ENCODE results near the gene CEP104.

CEP104 gene

GRCh38 chr1:3777078-3777547 is 79.9 kb downstream of the CEP104 start:
- Histone ChIP-seq H3K36me3 (ENCODE audit: control insufficient read depth in 5 of 5, insufficient read depth in 5 of 5, low read length in 5 of 5) (peaks cover 0 to 51% (median 41%) of the 10 kb centered on the region in 5 donors), H3K9me3 (ENCODE audit: control insufficient read depth in 5 of 5, low read length in 5 of 5) (no peaks in the 10 kb centered on the region), H3K9ac (ENCODE audit: low read length in 5 of 5) (no peak overlapping the region)

GRCh38 chr1:3776231-3776961 is 80.6 kb downstream of the CEP104 start:
- Histone ChIP-seq H3K9ac (ENCODE audit: low read length in 5 of 5) (no peak overlapping the region), H3K4me1 (ENCODE audit: control insufficient read depth in 5 of 5, insufficient read depth in 5 of 5, low read length in 5 of 5) (peaks cover 0 to 30% (median 21%) of the 10 kb centered on the region in 5 donors), H3K4me3 (ENCODE audit: low read depth in 1 of 5, low read length in 5 of 5) (no peak overlapping the region), H3K36me3 (ENCODE audit: control insufficient read depth in 5 of 5, insufficient read depth in 5 of 5, low read length in 5 of 5) (peaks cover 0 to 44% (median 34%) of the 10 kb centered on the region in 5 donors), H3K27me3 (ENCODE audit: control insufficient read depth in 5 of 5, insufficient read depth in 4 of 5, low read length in 5 of 5) (no peaks in the 10 kb centered on the region), H3K27ac (ENCODE audit: low read depth, low read length) (no peak overlapping the region), H3K9me3 (ENCODE audit: control insufficient read depth in 5 of 5, low read length in 5 of 5) (no peaks in the 10 kb centered on the region)

More at GRCh38 chr1:3777078-3777547, 79.9 kb downstream of the CEP104 start:
- no peak overlapping the region for H3K27ac ChIP-seq (ENCODE audit: low read depth, low read length)
- no peaks in the 10 kb centered on the region for H3K27me3 ChIP-seq (ENCODE audit: control insufficient read depth in 5 of 5, insufficient read depth in 4 of 5, low read length in 5 of 5)
- H3K4me3 ChIP-seq (ENCODE audit: low read depth in 1 of 5, low read length in 5 of 5): no peak overlapping the region
- H3K4me1 ChIP-seq (ENCODE audit: control insufficient read depth in 5 of 5, insufficient read depth in 5 of 5, low read length in 5 of 5): peaks cover 0 to 22% (median 14%) of the 10 kb centered on the region in 5 donors

DNA sequence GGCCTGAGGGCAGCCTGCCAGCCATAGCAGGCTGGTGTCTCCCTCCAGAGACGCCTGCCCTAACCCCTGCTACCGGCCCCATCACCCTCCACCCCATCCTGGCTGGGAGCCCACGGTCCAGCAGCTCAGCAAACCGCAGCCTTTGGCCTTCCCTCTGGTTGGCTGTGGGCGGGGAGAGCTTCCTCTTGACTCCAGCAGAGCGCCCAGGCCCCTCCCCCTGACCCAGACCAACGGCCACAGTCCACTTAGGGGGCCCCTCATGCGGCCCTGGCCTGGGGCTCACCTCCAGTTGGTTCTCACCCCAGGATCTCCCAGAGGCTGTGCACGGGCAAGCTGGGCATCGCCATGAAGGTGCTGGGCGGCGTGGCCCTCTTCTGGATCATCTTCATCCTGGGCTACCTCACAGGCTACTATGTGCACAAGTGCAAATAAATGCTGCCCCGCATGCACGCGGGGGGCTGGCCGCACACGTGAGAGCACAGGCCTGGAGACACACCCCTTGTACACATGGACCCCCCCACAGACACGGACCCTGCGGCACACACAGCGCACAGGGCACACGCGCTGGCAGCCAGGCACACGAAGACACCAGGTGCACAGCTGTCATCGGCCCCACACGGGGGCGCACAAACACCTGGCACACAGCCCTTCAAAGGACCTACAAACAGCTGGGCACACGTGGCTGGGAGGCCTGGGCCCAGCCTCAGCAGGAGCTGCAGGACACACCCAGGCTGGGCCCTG is 81.4 kb downstream of the CEP104 start:
- no peak overlapping the region for H3K4me3 ChIP-seq (ENCODE audit: low read depth in 1 of 5, low read length in 5 of 5)
- H3K36me3 ChIP-seq (ENCODE audit: control insufficient read depth in 5 of 5, insufficient read depth in 5 of 5, low read length in 5 of 5): peaks cover 0 to 36% (median 27%) of the 10 kb centered on the region in 5 donors
- H3K27ac ChIP-seq (ENCODE audit: low read depth, low read length): no peak overlapping the region
- no peaks in the 10 kb centered on the region for H3K9me3 ChIP-seq (ENCODE audit: control insufficient read depth in 5 of 5, low read length in 5 of 5)
- peaks cover 0 to 31% (median 25%) of the 10 kb centered on the region in 5 donors for H3K4me1 ChIP-seq (ENCODE audit: control insufficient read depth in 5 of 5, insufficient read depth in 5 of 5, low read length in 5 of 5)
- H3K27me3 ChIP-seq (ENCODE audit: control insufficient read depth in 5 of 5, insufficient read depth in 4 of 5, low read length in 5 of 5): no peaks in the 10 kb centered on the region
- H3K9ac ChIP-seq (ENCODE audit: low read length in 5 of 5): no peak overlapping the region

GRCh38 chr1:3774946-3775489 is 82.0 kb downstream of the CEP104 start:
- Histone ChIP-seq H3K9me3 (ENCODE audit: control insufficient read depth in 5 of 5, low read length in 5 of 5) (no peaks in the 10 kb centered on the region), H3K27me3 (ENCODE audit: control insufficient read depth in 5 of 5, insufficient read depth in 4 of 5, low read length in 5 of 5) (peaks cover 0 to 3% (median 0%) of the 10 kb centered on the region in 5 donors), H3K27ac (ENCODE audit: low read depth, low read length) (no peak overlapping the region), H3K9ac (ENCODE audit: low read length in 5 of 5) (no peak overlapping the region), H3K36me3 (ENCODE audit: control insufficient read depth in 5 of 5, insufficient read depth in 5 of 5, low read length in 5 of 5) (peaks cover 0 to 30% (median 20%) of the 10 kb centered on the region in 5 donors), H3K4me3 (ENCODE audit: low read depth in 1 of 5, low read length in 5 of 5) (no peak overlapping the region), H3K4me1 (ENCODE audit: control insufficient read depth in 5 of 5, insufficient read depth in 5 of 5, low read length in 5 of 5) (peaks cover 0 to 31% (median 25%) of the 10 kb centered on the region in 5 donors)

- peaks cover 0 to 31% (median 25%) of the 10 kb centered on the region in 5 donors for H3K4me1 ChIP-seq (ENCODE audit: control insufficient read depth in 5 of 5, insufficient read depth in 5 of 5, low read length in 5 of 5)
Measured at GRCh38 chr1:3774276-3774945, 82.6 kb downstream of the CEP104 start.

GRCh38 chr1:3773572-3774275 is 83.3 kb downstream of the CEP104 start:
- peaks cover 0 to 17% (median 7%) of the 10 kb centered on the region in 5 donors for H3K36me3 ChIP-seq (ENCODE audit: control insufficient read depth in 5 of 5, insufficient read depth in 5 of 5, low read length in 5 of 5)
- no peak overlapping the region for H3K27ac ChIP-seq (ENCODE audit: low read depth, low read length)
- H3K4me1 ChIP-seq (ENCODE audit: control insufficient read depth in 5 of 5, insufficient read depth in 5 of 5, low read length in 5 of 5): peaks cover 0 to 31% (median 25%) of the 10 kb centered on the region in 5 donors
- H3K27me3 ChIP-seq (ENCODE audit: control insufficient read depth in 5 of 5, insufficient read depth in 4 of 5, low read length in 5 of 5): peaks cover 0 to 16% (median 1%) of the 10 kb centered on the region in 5 donors
- H3K4me3 ChIP-seq (ENCODE audit: low read depth in 1 of 5, low read length in 5 of 5): no peak overlapping the region
- no peak overlapping the region for H3K9ac ChIP-seq (ENCODE audit: low read length in 5 of 5)
- H3K9me3 ChIP-seq (ENCODE audit: control insufficient read depth in 5 of 5, low read length in 5 of 5): no peaks in the 10 kb centered on the region

More at GRCh38 chr1:3774276-3774945, 82.6 kb downstream of the CEP104 start:
- Histone ChIP-seq H3K9ac (ENCODE audit: low read length in 5 of 5) (no peak overlapping the region), H3K27me3 (ENCODE audit: control insufficient read depth in 5 of 5, insufficient read depth in 4 of 5, low read length in 5 of 5) (peaks cover 0 to 10% (median 0%) of the 10 kb centered on the region in 5 donors), H3K9me3 (ENCODE audit: control insufficient read depth in 5 of 5, low read length in 5 of 5) (no peaks in the 10 kb centered on the region), H3K4me3 (ENCODE audit: low read depth in 1 of 5, low read length in 5 of 5) (no peak overlapping the region), H3K36me3 (ENCODE audit: control insufficient read depth in 5 of 5, insufficient read depth in 5 of 5, low read length in 5 of 5) (peaks cover 0 to 24% (median 14%) of the 10 kb centered on the region in 5 donors), H3K27ac (ENCODE audit: low read depth, low read length) (no peak overlapping the region)

DNA sequence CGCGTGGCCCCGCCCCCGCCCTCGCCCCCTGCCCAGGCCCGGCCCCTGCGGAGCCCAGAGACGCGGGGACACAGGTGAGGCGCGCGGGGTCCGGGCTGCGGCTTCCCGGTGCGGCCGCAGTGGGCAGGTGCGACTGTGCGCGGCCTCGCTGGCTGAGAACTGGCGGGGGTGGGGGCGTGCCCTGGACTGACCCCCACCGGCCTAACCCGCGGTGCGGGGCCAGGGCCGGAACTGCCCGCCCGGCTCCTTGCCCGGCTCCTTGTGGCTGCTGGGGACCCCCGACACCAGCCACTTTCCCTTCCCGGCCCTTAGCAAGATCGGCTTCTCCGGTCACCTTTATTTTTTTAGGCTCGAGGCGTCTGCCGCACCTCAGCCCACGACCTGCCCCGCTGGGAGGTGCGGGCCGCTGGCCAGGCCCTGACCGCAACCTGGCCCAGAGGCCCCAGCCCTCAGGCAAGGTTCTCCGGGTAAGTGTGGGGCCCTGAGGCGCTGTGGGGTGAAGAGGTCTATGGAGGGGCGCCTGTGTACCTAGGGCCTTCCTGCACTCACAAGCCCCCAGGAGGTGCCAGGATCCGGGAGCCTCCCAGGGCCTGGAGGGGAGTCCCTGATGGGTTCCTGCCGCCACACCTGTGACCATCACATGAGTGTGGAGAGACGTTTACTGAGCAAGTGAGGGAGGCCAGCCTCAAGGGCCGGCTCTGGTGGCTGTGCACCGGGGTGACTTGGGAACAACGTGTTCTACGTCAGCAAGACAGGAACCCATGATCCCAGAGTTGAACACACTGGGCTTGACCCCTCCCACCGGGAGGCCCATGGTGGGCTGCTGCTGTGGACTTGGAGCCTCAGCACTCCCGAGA is 84.1 kb downstream of the CEP104 start, which contains the start of gene SMIM1:
Gene SMIM1 (plus strand): TSS at position 35 of the 857 bp plus-strand sequence. CDS start 2,625 bp downstream, outside the sequence.
- H3K9ac ChIP-seq (ENCODE audit: low read length in 5 of 5): peak within 1 kb of the TSS in 4 of 5 donors; percentile 8 to 73 (median 40)
- H3K36me3 ChIP-seq (ENCODE audit: control insufficient read depth in 5 of 5, insufficient read depth in 5 of 5, low read length in 5 of 5): peaks cover 0 to 9% (median under 1%) of the 10 kb centered on the region in 5 donors
- no peaks in the 10 kb centered on the region for H3K9me3 ChIP-seq (ENCODE audit: control insufficient read depth in 5 of 5, low read length in 5 of 5)
- H3K27me3 ChIP-seq (ENCODE audit: control insufficient read depth in 5 of 5, insufficient read depth in 4 of 5, low read length in 5 of 5): peaks cover 0 to 23% (median 6%) of the 10 kb centered on the region in 5 donors
- peaks cover 0 to 31% (median 25%) of the 10 kb centered on the region in 5 donors for H3K4me1 ChIP-seq (ENCODE audit: control insufficient read depth in 5 of 5, insufficient read depth in 5 of 5, low read length in 5 of 5)
- H3K27ac ChIP-seq (ENCODE audit: low read depth, low read length): no peak within 1 kb of the TSS
- peak within 1 kb of the TSS in 4 of 5 donors; percentile 47 to 64 (median 60) for H3K4me3 ChIP-seq (ENCODE audit: low read depth in 1 of 5, low read length in 5 of 5)

DNA sequence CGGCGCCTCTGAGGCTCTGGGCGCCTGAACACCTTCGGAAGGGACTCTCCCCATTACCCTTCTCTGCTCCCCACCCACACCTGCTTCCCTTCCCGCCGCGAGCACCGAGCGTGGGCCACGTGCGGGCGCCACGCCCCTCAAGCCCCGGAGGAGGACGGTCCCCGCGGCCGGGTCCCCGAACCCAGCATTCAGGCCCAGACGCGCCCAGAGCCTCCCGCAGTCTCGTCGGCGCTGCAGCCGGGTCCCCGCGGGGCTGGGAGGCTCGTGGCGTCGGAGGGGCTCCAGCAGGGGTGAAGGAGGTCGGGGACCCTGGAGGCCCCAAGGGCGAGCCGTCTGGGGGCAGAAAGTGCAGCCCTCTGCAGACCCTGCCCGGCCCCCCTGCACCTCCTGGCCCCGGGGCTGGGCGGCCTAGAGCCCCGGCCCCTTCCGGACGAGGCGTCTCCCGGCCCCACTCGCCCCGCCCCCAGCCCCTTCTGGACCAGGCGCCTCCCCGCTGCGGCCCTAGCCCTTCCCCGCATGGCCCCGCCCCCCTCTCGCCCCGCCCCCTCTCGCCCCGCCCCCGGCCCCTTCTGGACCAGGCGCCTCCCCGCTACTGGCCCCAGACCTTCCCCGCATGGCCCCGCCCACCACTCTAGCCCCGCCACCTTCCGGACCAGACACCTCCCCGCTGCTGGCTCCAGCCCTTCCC is 84.8 kb downstream of the CEP104 start:
- peaks cover 0 to 31% (median 25%) of the 10 kb centered on the region in 5 donors for H3K4me1 ChIP-seq (ENCODE audit: control insufficient read depth in 5 of 5, insufficient read depth in 5 of 5, low read length in 5 of 5)
- H3K4me3 ChIP-seq (ENCODE audit: low read depth in 1 of 5, low read length in 5 of 5): peak overlapping the region in 4 of 5 donors; percentile 47 to 64 (median 60)
- no peak overlapping the region for H3K27ac ChIP-seq (ENCODE audit: low read depth, low read length)
- H3K27me3 ChIP-seq (ENCODE audit: control insufficient read depth in 5 of 5, insufficient read depth in 4 of 5, low read length in 5 of 5): peaks cover 0 to 27% (median 11%) of the 10 kb centered on the region in 5 donors
- H3K9ac ChIP-seq (ENCODE audit: low read length in 5 of 5): peak overlapping the region in 4 of 5 donors; percentile 8 to 64 (median 40)
- no peaks in the 10 kb centered on the region for H3K9me3 ChIP-seq (ENCODE audit: control insufficient read depth in 5 of 5, low read length in 5 of 5)
- H3K36me3 ChIP-seq (ENCODE audit: control insufficient read depth in 5 of 5, insufficient read depth in 5 of 5, low read length in 5 of 5): peaks cover 0 to 4% (median 0%) of the 10 kb centered on the region in 5 donors
